Activated T-cell treated with anti-CD3 and anti-CD28 coated beads, Interleukin-2, amount 50 U/mL, for 1 hour (primary cell): ENCODE results near the gene CNTN6.

Experiments used
- DNase-seq: peaks from one replicate; pipeline ENCODE4 v3.0.0-alpha.2; 2020

The CNTN6 gene

DNA sequence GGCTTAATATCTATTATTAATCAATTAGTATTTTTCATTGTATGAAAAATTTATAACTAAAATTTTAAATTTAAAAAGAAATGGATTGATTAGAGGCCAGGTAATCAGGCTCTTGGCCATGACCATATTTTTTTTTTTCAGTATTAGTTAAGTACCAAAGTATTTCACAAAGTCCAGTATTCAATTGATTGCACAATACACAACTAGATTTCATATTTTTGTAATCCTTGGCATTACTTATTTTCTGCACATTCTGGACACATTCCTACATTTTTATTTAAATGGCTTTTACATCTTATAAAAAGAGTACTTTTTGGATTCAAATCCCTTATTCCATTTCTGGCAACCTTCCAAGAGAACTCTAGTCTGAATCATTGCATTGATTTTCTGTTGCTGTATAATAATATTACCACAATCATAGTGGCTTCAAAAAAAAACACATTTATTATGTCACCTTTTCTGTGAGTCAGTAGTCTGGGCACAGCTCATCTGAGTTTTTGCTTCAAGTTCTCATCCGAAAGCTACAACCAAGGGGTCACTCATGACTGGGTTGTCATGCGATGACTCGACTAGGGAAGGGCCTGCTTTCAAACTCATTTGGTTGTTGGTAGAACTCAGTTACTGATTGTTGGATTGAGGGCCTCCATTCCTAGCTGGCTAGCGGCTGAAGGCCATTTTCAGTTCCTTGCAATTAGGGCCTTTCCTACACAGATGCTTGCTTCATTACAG lies 90.7 kb downstream of the CNTN6 start:
- no peak for DNase-seq

GRCh38 chr3:1190569-1190968 lies 97.7 kb downstream of the CNTN6 start:
- DNase-seq, result no peak

- no peak for DNase-seq
These were observed 98.2 kb downstream of the CNTN6 start for GRCh38 chr3:1191026-1191425.

DNA sequence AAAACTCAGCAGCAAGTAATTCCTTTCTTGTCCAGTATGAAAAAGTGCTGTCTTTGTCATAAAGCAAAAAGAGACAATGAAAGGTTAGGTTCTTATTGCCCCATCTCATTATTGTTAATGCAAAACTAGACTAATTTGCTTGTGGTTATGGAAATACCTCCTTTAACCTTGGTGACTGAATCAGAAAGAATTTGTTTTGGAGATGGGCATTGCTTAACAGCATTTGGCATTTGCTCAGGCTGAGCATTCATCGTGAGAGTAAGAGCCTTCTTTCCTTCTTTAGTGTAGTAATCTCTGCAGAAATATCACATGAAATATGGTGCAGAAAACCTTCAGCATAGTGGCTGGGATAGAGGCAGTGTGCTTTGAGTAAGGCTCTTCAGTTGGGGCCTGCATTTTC lies 103.1 kb downstream of the CNTN6 start:
- no peak for DNase-seq

DNA sequence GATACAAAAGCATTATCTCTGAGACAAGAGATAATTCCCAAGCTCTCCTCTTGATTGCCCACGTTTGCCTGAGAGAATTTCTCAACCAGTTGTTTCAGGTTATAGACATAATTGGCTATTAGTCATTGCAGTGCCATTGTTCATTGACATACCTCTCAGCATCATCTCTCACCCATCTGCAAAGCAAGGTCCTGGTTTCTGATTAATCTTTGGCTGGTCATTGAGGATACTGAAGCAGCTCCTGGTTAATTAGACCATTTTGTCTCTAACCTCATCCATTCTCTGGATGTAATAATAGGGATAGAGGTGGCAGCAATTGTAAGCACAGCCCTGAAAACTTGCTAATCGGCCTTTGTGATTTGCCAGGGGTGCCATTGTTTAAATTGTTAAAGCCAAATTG lies 104.2 kb downstream of the CNTN6 start:
- no peak for DNase-seq

DNA sequence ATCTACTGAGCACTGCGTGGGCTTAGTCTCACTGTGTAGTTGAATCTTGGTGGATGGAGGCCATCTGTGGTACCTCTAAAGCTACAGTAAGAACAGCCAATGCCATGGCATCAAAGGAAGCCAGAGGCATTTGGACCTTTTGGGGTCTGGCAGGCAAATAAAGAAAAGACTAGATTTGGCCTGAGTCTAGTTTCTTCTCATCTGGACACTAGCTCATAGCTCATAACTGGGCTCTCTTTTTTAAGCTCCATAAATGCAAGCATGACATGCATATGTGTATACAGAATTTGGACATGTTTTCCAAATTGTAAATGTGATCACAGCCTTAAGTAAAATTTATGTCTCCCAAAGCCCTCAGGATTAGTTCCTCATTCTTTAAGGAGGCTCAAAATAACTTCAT lies 107.5 kb downstream of the CNTN6 start:
- no peak for DNase-seq

DNA sequence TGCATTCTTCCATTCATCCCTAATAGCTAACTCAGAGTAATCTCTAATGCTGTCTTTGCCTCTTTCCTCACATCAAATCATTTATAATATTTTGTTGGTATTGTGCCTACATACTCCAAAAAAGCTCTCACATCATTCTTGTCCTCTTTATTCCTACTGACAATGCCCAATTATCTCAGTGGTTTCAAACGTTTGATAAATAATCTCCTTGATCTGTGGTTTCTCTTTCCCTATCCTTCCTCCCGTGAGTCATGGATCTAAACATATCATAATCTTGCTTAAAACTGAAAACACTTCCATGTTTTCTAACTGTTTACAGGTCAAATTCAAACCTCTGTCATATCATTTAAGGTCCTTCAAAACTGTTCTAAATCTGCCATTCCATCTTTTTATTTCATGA lies 115.1 kb downstream of the CNTN6 start:
- no peak for DNase-seq

- no peak for DNase-seq
These were observed 122.1 kb downstream of the CNTN6 start for GRCh38 chr3:1214933-1215332.

DNA sequence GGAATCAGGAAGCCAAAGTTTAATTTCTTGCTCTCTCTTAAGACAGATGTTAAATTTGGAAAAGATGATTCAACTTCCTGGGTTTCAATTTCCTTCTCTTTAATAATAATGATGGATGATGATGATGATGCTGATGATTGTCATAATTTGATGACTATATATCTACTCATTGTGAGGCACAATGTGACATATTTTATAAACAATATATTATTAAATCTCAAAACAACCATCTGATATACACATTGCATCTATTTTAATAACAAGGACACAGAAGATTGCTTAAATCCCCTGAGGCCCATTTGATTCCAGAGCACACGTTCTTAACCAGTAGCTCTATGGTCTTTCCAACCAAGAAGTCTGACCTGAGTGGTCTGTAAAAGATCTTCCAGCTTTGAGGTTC lies 124.0 kb downstream of the CNTN6 start:
- DNase-seq, result no peak

DNA sequence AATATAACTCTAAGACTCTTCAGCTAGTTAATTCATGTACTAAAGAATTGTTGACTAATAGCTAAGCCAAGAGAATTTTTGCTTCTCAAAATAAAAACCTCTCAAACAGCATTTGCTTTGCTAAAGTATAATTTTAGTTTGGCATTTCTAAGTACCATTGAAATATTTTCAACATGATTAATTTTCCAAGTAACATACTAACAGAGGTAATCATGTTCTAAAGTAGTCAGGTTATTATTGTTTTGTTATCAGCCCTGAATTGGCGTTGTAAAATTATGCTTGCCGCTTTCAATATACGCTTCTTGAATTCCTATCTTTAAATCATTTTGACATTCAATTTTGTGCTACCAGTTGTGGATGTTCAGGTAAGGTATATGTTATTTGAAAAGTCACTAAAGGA lies 134.3 kb downstream of the CNTN6 start:
- DNase-seq, result no peak

- no peak for DNase-seq
These were observed 135.5 kb downstream of the CNTN6 start for GRCh38 chr3:1228289-1228688.

DNA sequence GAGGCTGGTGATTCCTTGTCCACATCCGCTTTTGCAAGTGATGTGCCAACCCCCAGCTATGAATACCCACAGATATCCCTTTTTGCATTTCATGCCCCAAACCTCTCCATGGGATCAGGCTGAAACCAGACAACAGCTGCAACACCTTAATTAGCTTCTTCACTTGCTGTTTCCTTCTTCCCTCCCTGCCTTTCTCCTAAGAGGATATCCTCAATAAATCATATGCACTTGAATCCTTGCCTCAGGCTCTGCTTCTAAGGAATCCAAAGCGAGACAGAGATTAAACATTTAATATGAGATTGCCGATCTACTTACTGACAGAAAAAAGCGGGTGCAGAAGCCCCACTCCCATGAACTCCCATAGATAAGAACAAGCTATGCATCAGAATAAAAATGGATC lies 138.1 kb downstream of the CNTN6 start:
- no peak for DNase-seq

GRCh38 chr3:1232276-1232675 lies 139.5 kb downstream of the CNTN6 start:
- no peak for DNase-seq

DNA sequence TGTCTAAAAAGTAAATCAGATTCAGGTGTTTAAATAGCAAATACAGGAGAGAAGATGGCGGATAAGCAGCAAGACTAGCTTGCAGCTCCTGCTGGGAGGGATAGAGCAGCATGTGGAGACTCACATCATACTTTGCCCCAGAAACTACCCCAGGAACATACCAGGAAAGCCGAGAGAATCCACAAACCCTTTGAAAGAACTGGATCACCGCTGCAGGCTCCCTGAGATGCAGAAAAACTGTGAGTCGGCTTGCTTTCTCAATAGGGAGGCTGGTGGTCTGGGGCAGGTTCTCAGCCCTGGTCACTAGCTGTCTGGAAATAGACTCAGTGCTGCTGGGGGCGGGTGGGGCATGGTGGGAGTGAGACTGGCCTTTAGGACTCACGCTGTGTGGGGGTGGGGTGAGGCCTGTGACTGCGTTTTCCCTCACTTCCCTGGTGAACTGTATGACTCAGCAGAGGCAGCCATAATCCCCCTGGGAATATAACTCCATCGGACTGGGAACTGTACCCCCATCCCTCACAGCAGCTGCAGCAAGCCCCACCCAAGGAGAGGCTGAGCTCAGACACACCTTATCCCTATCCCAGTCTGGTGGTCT lies 142.8 kb downstream of the CNTN6 start:
- DNase-seq, result no peak

DNA sequence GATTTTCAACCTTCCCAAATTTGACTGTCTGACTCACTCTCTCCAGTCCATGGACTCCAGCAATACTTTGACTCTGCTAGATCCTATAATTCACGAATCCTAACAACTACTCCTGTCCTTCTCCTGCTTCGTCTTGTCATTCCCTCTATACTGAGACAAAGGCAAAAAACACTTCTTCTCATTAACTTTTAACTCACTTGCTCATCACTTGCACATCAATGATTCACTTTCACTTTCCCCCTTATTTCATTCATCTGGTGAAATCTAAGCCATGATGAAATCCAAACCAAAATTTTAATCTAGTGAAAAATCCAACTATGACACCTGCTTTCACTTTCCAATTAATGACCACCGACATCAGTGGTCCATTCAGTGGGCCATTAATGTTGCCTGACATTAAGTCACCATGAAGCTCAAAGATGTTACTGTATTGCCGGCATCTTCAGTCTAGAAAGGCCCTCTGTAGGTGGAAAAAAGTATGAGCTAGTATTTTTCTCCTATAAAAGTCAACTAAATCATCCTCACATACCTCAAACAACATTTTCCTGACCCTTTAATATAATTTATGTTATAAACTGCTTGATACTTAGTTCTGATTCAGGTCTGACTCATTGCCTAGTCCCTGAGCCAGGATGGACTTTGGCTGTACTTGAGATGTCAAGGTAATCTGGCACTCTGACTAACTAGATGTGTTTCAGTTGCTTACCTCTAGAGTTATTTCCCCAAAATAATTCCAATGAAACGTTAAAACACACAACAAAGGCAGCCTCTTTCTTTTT lies 158.6 kb downstream of the CNTN6 start:
- DNase-seq, result no peak

GRCh38 chr3:1252061-1252430 lies 159.2 kb downstream of the CNTN6 start:
- no peak for DNase-seq

DNA sequence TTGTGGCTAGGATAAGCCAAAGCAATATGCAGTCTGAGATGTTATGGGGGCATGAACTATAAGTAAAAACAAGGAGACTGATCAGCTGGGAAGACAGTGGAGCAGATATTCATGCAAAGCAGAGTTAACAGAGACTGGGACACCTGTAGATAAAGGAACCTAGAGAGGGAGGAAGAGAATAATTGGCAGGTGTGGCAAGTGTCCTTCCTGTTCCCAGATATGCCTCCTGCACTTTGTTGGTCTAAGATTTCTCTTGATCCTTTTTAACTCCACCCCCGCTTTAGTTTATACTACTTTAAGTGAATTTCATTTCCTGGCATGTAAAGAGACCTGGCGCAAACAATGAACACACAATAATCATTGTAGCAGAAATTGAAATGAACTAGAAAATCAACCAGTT lies 169.4 kb downstream of the CNTN6 start:
- no peak for DNase-seq

DNA sequence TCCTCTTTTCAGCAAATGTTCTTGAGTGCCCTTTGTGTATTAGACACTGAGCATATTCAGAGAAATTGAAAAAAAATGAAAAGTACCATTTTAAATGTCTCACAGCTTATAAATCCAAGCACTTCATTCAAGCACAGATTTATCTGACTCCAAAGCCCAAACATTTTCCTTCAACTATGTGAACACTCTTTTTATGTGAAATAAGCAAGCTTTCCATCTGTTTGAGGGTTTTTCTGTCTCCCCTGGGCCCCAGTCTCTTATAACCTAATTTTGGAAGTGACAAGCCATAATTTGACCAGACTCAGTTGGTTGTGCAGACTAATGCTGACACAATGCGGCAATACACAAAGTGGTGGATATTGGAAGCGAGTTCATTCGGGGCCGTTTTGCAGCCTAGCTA lies 170.3 kb downstream of the CNTN6 start:
- no peak for DNase-seq

- no peak for DNase-seq
These were observed 177.0 kb downstream of the CNTN6 start for GRCh38 chr3:1269808-1270207.

- no peak for DNase-seq
These were observed 179.9 kb downstream of the CNTN6 start for GRCh38 chr3:1272546-1273265.

GRCh38 chr3:1275495-1275894 lies 182.7 kb downstream of the CNTN6 start:
- no peak for DNase-seq

- DNase-seq, result no peak
These were observed 195.0 kb downstream of the CNTN6 start for GRCh38 chr3:1287815-1288214.

- DNase-seq, result no peak
These were observed 196.1 kb downstream of the CNTN6 start for GRCh38 chr3:1288805-1289494.
